NOMO-1 (cell line): ENCODE measurements around the gene CIRBP.

Experiments
- DNase-seq, 2 experiments: peaks; one replicate each; lab custom pipeline; 2025; ENCODE audit not compliant: unreplicated experiment in 2 of 2; lab: John Stamatoyannopoulos, UW

Gene CIRBP

GRCh38 chr19:1269065-1269477 lies at the start of gene CIRBP:
TSS of gene CIRBP (plus strand) at chr19:1269332. CDS start at chr19:1270934, 1,602 bp downstream.
- DNase-seq, result peak; percentile 95 to 97

- no peak for DNase-seq
Measured at GRCh38 chr19:1219786-1220476, 49.2 kb upstream of the CIRBP start.

GRCh38 chr19:1220477-1220930 lies 48.6 kb upstream of the CIRBP start:
- no peak for DNase-seq

GRCh38 chr19:1220976-1221903 lies 47.9 kb upstream of the CIRBP start:
- DNase-seq, result no peak

- DNase-seq, result no peak
Measured at GRCh38 chr19:1221904-1222255, 47.3 kb upstream of the CIRBP start.

GRCh38 chr19:1222394-1222793 lies 46.7 kb upstream of the CIRBP start:
- DNase-seq, result no peak

- DNase-seq, result no peak
Measured at GRCh38 chr19:1223018-1223855, 45.9 kb upstream of the CIRBP start.

- DNase-seq, result no peak
Measured at GRCh38 chr19:1224047-1224825, 44.9 kb upstream of the CIRBP start.

- no peak for DNase-seq
Measured at GRCh38 chr19:1224847-1225246, 44.3 kb upstream of the CIRBP start.

- no peak for DNase-seq
Measured at GRCh38 chr19:1225440-1226226, 43.5 kb upstream of the CIRBP start.

GRCh38 chr19:1226227-1226518 lies 43.0 kb upstream of the CIRBP start:
- DNase-seq, result no peak

GRCh38 chr19:1226522-1227303 lies 42.4 kb upstream of the CIRBP start:
- no peak for DNase-seq

GRCh38 chr19:1227304-1228054 lies 41.7 kb upstream of the CIRBP start:
- no peak for DNase-seq

- no peak for DNase-seq
Measured at GRCh38 chr19:1228161-1228957, 40.8 kb upstream of the CIRBP start.

GRCh38 chr19:1229056-1229923 lies 39.8 kb upstream of the CIRBP start:
- DNase-seq, result no peak
